Measurements from ENCODE around the gene NXT2.

GRCh38 chrX:109585488-109585887 lies 48.8 kb downstream of the NXT2 start:
- TF ChIP-seq CTCF (conservative IDR thresholded peaks at IDR 0.05 in 1 of 2, IDR thresholded peaks at IDR 0.05 in 1 of 2; ENCODE audit: low read depth in 1 of 2, low read length in 2 of 2) (no peak), EZH2 (IDR thresholded peaks at IDR 0.05; ENCODE audit: low read length, missing control alignments) (no peak)

Data from fibroblast of lung (primary cell).